Suprapubic skin (tissue), 4 donors: ENCODE results near the gene WNT9A.

Source experiments
- EP300 ChIP-seq: sonication (generic); formaldehyde crosslinking; IDR thresholded peaks from one replicate; pipeline ENCODE4 v1.6.1; 2017; ENCODE audit warnings: antibody characterized with exemption
- POLR2A ChIP-seq, 2 donors: fragments of 450-650 bp; IDR thresholded peaks; one replicate each; pipeline ENCODE4 v1.6.1; 2017; ENCODE audit warnings: antibody characterized with exemption in 2 of 2, mild to moderate bottlenecking in 2 of 2, moderate library complexity in 2 of 2
- POLR2AphosphoS5 ChIP-seq, 3 donors: sonication (generic); formaldehyde crosslinking; IDR thresholded peaks; one replicate each; pipeline ENCODE4 v1.6.1; 2017; ENCODE audit warnings: antibody characterized with exemption in 3 of 3
- TF ChIP-seq, protein P1 (sequence below), 2 donors: fragments of 200-600 bp in 1 of 2; fragments of 450-650 bp in 1 of 2; sonication (generic) in 1 of 2; IDR thresholded peaks; one replicate each; pipeline ENCODE4 v1.5.1; 2016 to 2019; ENCODE audit warnings: antibody characterized with exemption in 2 of 2, mild to moderate bottlenecking in 1 of 2, moderate library complexity in 1 of 2

DNA sequence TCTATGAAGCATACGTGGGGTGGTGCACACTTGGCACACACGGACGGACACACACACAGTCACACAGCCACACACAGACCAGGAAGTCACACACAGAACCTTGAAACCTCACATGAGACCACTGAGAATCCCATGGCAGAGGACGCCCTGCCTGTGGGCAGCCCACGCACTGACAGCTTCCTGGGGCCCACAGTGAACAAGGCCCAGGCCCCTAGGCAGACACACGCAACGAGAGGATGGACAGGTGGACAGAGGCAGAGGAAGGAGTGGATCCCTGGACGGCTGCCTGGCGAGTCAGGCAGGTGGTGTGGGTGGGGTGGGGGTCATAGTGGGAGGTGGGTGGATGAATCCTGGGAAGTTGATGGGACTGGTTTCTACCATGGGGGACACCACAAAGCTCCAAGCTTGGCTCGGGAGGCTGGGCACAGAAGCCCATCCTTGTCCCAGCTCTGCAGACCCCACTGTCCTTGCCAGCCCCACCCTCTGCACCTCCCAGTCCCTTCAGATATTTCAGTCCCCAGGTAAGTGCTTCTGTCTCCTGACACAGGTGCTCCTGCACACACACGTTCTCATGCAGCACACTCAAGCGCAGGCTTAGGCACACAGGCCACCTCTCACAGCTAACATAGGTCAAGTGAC lies 49.1 kb downstream of the WNT9A start:
- no peak for TF ChIP-seq POLR2A (IDR thresholded peaks at IDR 0.05)
- TF ChIP-seq, protein P1, sequence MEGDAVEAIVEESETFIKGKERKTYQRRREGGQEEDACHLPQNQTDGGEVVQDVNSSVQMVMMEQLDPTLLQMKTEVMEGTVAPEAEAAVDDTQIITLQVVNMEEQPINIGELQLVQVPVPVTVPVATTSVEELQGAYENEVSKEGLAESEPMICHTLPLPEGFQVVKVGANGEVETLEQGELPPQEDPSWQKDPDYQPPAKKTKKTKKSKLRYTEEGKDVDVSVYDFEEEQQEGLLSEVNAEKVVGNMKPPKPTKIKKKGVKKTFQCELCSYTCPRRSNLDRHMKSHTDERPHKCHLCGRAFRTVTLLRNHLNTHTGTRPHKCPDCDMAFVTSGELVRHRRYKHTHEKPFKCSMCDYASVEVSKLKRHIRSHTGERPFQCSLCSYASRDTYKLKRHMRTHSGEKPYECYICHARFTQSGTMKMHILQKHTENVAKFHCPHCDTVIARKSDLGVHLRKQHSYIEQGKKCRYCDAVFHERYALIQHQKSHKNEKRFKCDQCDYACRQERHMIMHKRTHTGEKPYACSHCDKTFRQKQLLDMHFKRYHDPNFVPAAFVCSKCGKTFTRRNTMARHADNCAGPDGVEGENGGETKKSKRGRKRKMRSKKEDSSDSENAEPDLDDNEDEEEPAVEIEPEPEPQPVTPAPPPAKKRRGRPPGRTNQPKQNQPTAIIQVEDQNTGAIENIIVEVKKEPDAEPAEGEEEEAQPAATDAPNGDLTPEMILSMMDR (IDR thresholded peaks at IDR 0.05): no peak
- no peak for TF ChIP-seq POLR2AphosphoS5 (IDR thresholded peaks at IDR 0.05)
- TF ChIP-seq EP300: no peak
